Measurements from ENCODE around the gene RYR2.

GRCh38 chr1:237104096-237104495 is 62.1 kb downstream of the RYR2 start:
- TF ChIP-seq GATA2 (IDR thresholded peaks at IDR 0.05; ENCODE audit: low read depth, low read length), result no peak
- no peak for TF ChIP-seq GATA3 (IDR thresholded peaks at IDR 0.05; ENCODE audit: low read depth, low read length)

Data from SH-SY5Y (cell line).